GM21619 (cell line): Measurements from ENCODE around the gene BHLHE41.

Experiments used
- ATAC-seq: cut with Tn5 transposase; IDR thresholded peaks from one replicate; pipeline ENCODE4 v1.9.1; 2021; ENCODE audit not compliant: unreplicated experiment

The BHLHE41 gene

GRCh38 chr12:26124446-26125399, at the start of gene BHLHE41:
TSS of gene BHLHE41 (minus strand) at chr12:26125037. CDS start at chr12:26124779, 258 bp downstream.
- no peak for ATAC-seq

DNA sequence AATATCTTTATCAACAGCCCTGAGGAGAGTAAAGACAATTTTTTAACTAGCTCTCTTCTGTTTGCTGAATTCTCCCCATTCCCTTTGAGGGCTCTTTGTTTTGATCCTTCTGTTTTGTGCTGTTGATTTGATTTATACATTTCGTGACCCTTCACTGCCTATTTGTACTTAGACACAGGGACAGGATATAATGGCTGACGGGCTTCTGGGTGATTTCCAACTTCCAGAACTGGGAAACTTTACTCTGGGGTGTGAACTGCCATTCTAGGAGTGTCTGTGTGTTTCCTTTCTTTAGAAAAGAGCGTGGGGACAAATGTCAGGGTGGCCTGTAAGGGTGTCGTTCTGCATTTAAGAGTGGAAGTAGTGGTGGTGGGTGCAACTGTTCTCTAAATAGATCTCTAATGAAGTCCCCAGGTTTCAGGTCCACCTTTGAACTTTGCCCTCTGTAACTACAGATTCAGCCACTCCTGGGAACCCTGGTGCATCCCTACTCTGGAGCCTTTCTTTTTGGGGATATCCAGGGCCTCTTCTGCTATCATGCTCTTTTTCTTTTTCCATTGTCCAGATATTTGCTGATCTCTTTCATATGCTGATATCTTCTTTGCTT, 48.2 kb upstream of the BHLHE41 start:
- no peak for ATAC-seq

DNA sequence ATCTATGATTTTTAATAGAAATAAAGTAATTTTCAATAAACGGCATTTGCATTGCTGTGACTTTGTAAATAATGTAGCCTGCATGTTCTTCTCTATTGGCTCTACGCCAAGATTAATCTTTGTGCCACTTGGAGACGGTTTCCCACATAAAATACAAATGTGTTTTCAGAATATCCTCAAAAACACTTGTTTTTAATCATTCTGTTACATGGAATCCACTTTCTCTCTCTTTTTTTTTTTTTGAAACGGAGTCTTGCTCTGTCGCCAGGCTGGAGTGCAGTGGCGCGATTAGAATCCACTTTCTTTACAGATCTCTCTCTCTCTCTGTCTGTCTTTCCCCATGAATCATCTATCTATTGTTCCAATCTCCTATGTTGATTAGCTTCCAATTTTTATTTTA, 47.7 kb upstream of the BHLHE41 start:
- no peak for ATAC-seq

GRCh38 chr12:26172013-26172412, 47.2 kb upstream of the BHLHE41 start:
- no peak for ATAC-seq

- no peak for ATAC-seq
These were observed 39.3 kb upstream of the BHLHE41 start for GRCh38 chr12:26164118-26164517.

DNA sequence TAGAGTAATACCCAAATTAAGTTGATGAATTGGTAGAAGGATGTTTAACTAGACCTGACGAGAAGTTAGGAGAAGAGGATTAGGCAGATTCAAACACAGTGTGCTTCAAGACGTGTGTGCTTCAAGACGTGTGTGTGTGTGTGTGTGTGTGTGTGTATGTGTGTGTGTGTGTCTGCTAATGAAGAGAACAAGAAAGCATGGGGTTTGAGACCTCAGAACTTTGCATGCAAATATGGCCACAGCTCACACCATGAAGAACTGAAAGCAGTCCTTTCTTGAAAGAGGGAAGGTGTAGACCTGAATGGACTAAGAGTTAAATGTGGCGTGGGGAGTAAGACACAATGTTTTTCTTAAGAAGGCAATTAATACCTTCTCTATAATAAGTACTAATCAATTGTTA, 38.1 kb upstream of the BHLHE41 start:
- peak; percentile 76 for ATAC-seq

- ATAC-seq = no peak
These were observed 37.3 kb upstream of the BHLHE41 start for GRCh38 chr12:26162174-26162573.

- no peak for ATAC-seq
These were observed 33.4 kb upstream of the BHLHE41 start for GRCh38 chr12:26158078-26158764.

GRCh38 chr12:26157001-26157400, 32.2 kb upstream of the BHLHE41 start:
- ATAC-seq = peak; percentile 6

DNA sequence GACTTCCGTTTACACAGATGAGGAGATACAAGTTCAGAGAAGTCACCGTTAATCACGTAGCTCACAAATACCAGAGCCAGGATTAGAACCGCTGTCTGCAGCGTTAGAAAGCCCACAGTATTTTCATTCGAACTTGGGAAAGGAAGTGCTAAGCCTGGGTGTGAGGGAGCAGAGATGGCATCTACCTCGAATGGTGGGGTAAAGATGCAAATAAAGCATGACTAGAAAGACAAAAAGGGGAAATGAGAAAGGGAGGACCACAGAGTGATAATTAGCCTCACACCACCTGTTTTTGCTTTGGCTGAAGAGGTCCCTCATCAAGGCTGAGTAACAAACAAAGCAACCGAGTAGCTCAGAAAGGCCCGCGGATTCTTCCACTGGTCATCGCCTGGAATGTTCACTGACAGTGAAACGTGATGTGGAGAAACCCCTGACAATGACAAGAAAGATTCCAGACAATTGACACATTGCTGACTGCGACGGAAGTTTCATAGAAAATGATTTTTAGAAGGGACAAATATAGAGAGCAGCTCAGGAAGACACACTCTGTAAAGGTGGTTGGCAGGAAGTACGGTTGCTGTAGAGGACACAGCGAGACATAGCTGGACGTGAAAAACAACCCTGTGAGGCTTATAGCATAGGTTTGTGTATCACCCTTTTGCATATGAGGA, 31.5 kb upstream of the BHLHE41 start:
- peak; percentile 87 for ATAC-seq

- no peak for ATAC-seq
These were observed 28.8 kb upstream of the BHLHE41 start for GRCh38 chr12:26153421-26154154.

- ATAC-seq = no peak
These were observed 27.8 kb upstream of the BHLHE41 start for GRCh38 chr12:26152507-26153102.

DNA sequence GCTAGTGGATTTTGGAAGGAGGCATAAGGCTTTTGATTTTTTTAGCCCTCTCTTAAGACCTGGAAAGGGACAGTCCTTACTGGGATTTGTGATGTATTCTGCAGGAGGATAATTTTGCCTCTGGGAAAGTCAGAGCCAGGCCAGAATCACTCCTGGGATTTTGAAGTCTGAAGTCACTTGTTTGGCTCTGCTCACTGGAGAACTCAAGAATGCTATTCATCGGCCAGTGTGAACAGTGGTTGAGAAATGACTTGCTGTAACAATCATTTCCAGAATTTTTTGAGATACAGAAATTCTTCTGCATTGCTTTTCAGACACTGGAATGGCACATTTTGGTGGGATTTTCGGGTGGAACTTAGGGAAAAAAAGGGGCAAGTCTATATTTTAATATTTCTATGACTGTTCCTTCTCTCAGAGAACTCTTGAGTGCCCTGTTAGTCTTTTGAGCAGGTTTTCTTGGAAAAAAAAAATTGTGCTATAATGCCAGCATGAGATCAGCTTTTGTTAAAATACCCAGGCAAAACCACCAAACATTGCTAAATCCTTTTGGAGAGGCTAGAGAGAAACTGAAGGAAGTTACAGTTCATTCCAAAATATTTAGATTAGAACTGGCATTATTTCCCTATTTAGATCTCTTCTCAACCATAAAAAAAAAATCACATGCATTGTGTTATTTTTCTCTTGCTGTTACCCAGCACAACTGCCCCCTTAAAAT, 26.1 kb upstream of the BHLHE41 start:
- no peak for ATAC-seq

DNA sequence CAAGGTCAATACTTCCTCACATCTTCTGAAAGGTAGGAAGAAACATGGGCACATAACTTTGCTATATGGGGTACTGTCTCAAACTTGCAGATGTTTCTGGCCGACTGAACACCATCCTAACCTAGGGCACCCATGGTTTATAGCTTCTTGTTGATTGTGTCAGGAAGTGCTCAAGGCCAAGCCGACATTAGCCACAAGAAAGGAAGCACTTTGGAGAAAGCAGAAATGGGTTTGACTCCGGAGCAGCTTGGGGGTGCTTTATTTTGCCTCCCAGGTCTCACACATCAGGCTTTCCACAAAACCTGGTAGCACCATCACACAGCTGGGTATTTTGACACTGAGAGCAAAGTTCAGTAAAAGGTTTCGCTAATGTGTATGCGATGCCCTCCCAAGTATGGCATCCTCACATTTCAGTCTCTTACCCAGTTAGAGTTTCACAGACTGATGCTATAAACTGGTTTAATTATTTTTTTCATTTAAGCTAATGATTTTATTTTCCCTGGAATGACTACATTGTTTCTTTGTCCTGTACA, 25.2 kb upstream of the BHLHE41 start:
- no peak for ATAC-seq

DNA sequence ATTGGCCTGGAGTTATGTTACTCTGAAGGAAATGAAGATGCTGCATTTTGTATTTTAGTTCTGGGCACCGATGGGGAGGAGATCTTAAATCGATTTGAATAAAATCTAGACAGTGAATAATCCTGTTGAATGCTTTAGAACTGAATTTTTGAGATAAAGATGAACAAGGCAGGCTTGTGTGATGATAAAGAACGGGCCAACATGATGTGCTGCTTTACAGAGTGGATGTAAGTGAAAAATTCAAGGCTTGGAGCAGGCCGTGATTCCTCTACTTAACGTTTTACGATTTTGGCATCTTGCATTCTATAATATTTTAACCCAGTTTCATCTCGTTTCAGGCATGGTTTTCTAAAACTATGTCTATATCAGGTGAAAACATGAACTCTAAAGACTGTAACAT, 23.5 kb upstream of the BHLHE41 start:
- no peak for ATAC-seq

DNA sequence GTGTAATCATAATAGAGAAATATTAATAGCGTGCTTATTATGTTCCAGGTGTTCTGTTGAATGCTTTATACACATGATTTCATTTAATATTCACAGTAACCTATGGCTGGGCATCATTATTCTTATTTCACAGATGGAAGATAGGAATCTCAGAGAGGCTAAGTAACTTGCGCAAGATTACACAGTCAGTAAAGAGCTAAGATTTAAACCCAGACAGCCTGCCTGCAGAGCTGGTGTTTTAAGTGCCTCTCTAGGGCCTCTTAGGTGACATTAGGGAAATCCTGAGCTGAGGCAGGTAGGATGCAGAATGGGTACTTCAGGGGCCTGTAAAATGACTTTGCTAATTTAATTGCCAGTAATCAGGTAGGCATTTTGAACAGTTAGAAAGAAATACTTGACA, 18.5 kb upstream of the BHLHE41 start:
- ATAC-seq = no peak

GRCh38 chr12:26138860-26139259, 14.0 kb upstream of the BHLHE41 start:
- ATAC-seq = no peak

- no peak for ATAC-seq
These were observed 11.9 kb upstream of the BHLHE41 start for GRCh38 chr12:26136688-26137087.

DNA sequence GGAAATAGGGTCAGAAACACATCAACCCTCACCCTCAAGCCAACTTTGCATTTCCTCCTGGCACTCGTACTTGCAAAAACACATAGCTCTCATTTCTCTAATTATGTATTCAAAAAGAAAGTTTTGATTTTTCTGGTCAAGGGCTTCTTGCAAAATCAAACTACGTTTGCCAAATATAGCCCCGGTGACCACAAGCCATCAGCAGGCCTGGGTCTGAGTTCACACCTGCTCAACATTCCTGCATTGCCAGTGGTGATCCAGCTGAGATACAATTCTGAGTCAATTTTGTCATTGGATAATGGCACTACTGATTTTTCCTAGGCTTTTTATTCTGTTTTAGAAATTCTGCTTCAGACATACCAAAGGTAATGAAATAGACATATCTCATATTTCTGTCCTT, 10.7 kb upstream of the BHLHE41 start:
- no peak for ATAC-seq
